Left renal pelvis (tissue), 4 donors: ENCODE measurements around the gene TMEM164. TPM values are rescaled to one million over a fixed set of nuclear protein-coding genes. Genes with fewer than 3 reads are reported as not detected.

Experiments used
- DNase-seq, 4 donors: peaks; one replicate each; pipeline ENCODE4 v3.0.0-alpha.2; 2013; ENCODE audit warnings: low read depth in 4 of 4, low spot score in 3 of 4
- polyA plus RNA-seq, 4 donors: library from polyadenylated mRNA; unstranded; fragments of 120-200 nt; gene quantifications; one replicate each; pipeline ENCODE4 v1.2.1, GENCODE V29; 2013; ENCODE audit not compliant: insufficient read length in 4 of 4

The TMEM164 gene
- polyA plus RNA-seq, 4 donors: 12.4 to 41.4 (median 37.9) TPM

GRCh38 chrX:110036162-110037033 lies 33.5 kb downstream of the TMEM164 start:
- no peak for DNase-seq

- no peak for DNase-seq
Measured at GRCh38 chrX:110037178-110037577, 34.3 kb downstream of the TMEM164 start.

- no peak for DNase-seq
Measured at GRCh38 chrX:110038900-110039299, 36.0 kb downstream of the TMEM164 start.

- DNase-seq: no peak
Measured at GRCh38 chrX:110041980-110042379, 39.1 kb downstream of the TMEM164 start.

DNA sequence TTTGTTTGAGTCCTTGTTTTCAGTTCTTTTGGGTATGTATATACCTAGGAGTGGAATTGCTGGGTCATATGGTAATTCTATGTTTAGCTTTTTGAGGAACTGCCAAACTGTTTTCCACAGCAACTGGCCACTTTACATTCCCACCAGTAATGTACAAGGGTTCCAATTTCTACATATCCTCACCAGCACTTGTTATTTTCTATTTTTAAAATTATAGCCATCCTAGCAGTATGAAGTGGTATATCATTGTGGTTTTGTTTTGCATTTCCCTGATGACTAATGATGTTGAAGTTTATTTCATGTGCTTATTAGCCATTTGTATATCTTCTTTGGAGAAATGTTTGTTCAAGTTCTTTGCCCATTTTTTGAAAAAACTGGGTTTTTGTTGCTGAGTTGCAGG lies 39.6 kb downstream of the TMEM164 start:
- no peak for DNase-seq

DNA sequence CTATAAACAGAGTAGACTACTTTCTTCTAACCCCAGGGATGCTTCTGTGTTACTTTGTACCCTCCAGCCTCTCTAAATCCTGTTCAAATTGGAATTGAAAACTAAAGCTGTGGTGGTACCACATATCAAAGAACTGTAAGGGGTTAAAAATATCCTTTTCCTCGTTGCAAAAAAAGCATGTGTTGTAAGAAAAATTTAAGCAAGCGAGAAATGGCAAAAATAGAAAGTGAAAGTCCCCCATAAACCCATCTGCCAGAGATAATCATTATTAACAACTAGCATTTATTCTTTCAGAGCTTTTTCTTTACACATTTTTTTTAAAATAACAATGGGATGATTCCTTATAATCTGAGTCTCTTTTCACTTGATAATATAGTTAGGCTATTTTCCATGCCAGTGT lies 40.6 kb downstream of the TMEM164 start:
- DNase-seq: no peak

- DNase-seq: no peak
Measured at GRCh38 chrX:110044346-110045249, 41.7 kb downstream of the TMEM164 start.

GRCh38 chrX:110045421-110045820 lies 42.5 kb downstream of the TMEM164 start:
- no peak for DNase-seq

- no peak for DNase-seq
Measured at GRCh38 chrX:110046001-110046400, 43.1 kb downstream of the TMEM164 start.

- no peak for DNase-seq
Measured at GRCh38 chrX:110046971-110047370, 44.1 kb downstream of the TMEM164 start.

DNA sequence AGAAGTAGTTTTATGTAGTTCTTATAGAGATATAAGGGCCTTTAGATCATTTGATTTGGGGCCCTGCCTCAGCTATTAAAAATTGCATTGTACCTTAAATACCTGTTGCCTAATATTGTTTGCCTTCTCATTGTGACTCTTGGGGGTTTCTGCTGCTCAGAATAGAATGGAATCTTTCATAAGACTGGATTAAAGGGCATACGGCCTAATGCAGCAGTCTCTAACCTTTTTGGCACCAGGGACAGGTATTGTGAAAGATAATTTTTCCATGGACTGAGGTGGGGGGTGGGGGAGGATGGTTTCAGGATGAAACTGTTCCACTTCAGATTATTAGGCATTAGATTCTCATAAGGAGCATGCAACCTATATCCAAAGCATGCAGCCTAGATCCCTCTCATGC lies 46.2 kb downstream of the TMEM164 start:
- no peak for DNase-seq

DNA sequence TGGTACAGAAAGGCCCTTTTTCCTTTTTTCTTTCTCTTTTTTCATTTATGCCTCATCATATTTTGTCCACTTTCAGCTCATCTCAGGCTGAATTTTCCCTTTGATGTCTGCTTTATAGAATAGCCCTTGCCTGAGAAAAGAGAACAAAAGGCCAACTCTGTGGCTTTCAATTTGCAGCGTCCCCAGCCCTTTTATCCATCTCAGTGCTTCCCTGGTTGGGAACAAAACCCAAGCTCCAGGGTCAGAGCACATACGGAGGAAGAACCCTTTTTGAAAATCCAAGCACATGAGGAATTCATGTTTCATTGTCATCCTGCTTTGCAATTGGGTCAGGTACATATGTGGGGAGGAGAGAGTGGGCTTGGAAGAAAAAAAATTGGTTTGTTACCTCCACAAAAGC lies 47.5 kb downstream of the TMEM164 start:
- no peak for DNase-seq

DNA sequence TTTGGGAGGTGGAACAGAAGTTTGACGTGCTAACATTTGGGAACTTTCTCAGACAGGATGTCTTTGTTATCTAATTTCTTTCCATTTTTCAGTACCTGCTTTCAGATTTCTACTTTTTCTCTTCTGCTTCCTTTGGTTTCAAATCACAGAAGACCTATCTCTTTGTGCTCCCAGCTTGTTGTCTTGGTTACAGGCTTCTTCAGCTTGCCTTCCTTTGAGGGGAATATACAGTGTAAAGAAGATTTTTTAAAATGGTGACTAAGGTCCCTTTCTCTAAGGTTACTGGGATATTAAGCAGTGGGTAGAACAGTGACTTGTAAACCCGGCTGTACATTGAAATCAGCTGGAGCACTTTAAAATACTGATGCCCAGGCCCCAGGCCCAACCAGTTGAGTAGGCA lies 48.0 kb downstream of the TMEM164 start:
- DNase-seq: no peak

- DNase-seq: no peak
Measured at GRCh38 chrX:110051559-110051958, 48.6 kb downstream of the TMEM164 start.

- no peak for DNase-seq
Measured at GRCh38 chrX:110052303-110052702, 49.4 kb downstream of the TMEM164 start.

DNA sequence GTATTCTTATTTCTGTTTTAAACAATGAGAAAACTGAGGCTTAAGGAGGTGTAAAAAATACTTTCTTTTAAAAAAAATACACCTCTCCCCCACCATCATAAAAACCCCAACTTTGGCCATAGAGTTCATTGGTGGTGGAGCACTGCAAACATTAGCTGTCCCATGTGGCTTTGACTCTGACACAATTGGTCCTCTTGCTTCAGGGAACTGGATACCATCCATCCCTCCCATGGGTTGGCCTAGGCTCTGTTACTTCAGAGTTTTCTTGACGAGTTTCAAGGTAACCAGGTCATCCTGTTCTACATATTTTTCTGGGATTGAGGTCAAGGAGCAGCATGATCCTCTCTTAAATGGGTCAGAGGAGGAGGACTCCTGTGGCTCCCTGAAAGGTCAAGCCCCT lies 50.5 kb downstream of the TMEM164 start:
- no peak for DNase-seq

- DNase-seq: no peak
Measured at GRCh38 chrX:110055616-110056015, 52.7 kb downstream of the TMEM164 start.

DNA sequence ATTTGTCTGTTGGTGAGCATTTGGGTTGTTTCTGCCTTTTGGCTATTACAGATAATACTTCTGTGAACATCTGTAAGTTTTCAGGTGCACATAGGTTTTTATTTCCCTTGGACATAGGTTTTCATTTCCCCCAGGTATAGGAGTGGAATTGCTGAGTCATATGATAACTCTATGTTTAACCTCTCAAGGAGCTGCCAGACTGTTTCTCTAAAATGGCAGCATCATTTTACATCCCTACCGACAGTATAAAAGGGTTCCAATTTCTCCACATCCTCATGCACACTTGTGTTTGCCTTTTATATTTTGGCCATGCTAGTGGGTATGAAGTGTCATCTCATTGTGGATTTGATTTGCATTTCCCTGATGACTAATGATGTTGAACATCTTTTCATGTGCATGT lies 53.5 kb downstream of the TMEM164 start:
- no peak for DNase-seq

DNA sequence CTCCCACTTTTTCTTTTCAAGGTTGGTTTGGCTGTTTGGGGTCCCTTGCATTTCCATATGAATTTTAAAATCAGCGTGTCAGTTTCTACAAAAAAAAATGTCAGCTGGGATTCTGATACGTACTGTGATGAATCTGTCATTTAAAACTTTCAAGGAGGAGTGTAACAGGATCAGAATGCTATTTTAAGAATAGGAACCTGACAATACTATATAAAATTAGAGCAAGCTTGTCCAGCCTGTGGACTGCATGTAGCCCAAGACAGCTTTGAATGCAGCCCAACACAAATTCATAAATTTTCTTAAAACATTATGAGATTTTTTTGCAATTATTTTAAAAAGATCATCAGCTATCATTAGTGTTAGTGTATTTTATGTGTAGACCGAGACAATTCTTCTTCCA lies 56.5 kb downstream of the TMEM164 start:
- DNase-seq: no peak

- DNase-seq: no peak
Measured at GRCh38 chrX:110060317-110060716, 57.4 kb downstream of the TMEM164 start.

GRCh38 chrX:110060846-110061537 lies 58.1 kb downstream of the TMEM164 start:
- DNase-seq: no peak
